Fibroblast of lung (primary cell): ENCODE results near the gene HNRNPLL. TPM values are rescaled to one million over a fixed set of nuclear protein-coding genes. Genes with fewer than 3 reads are reported as not detected.

Experiments used
- DNase-seq, 2 donors: peaks; one replicate each; pipeline versions ENCODE4 v3.0.0 to v3.0.0-alpha.2; 2010; ENCODE audit warnings: low read depth in 2 of 2
- H2AFZ ChIP-seq: 2 replicates; pipeline ENCODE4 v1.5.1; 2012; ENCODE audit warnings: low read length, control low read depth, inconsistent platforms
- H3K27ac ChIP-seq: 2 replicates; pipeline ENCODE4 v1.5.1; 2011; ENCODE audit warnings: low read length, control low read depth; ENCODE audit not compliant: insufficient read depth
- H3K27me3 ChIP-seq: 2 replicates; pipeline ENCODE4 v1.5.1; 2011; ENCODE audit warnings: mild to moderate bottlenecking, low read length; ENCODE audit not compliant: control insufficient read depth, insufficient read depth
- H3K36me3 ChIP-seq: 2 replicates; pipeline ENCODE4 v1.5.1; 2011; ENCODE audit warnings: low read length; ENCODE audit not compliant: control insufficient read depth, insufficient read depth
- H3K4me1 ChIP-seq: 2 replicates; pipeline ENCODE4 v1.5.1; 2011; ENCODE audit warnings: low read length; ENCODE audit not compliant: control insufficient read depth, insufficient read depth; ENCODE audit errors: extremely low read depth
- H3K4me2 ChIP-seq: 2 replicates; pipeline ENCODE4 v1.5.1; 2011; ENCODE audit warnings: low read length, control low read depth; ENCODE audit not compliant: insufficient read depth; ENCODE audit errors: extremely low read depth
- H3K4me3 ChIP-seq, 4 experiments: fragments of 200-600 bp in 1 of 4; sonication (generic) in 1 of 4; replicated peaks in 1 of 4; 2 replicates each; pipeline ENCODE4 v1.5.1; 2011 to 2016; ENCODE audit warnings: low read length in 4 of 4, low read depth in 3 of 4, mild to moderate bottlenecking in 3 of 4, control low read depth in 2 of 4, inconsistent platforms in 1 of 4, mixed read lengths in 1 of 4; ENCODE audit not compliant: insufficient read depth in 1 of 4; ENCODE audit errors: control extremely low read depth in 1 of 4
- H3K79me2 ChIP-seq: 2 replicates; pipeline ENCODE4 v1.5.1; 2012; ENCODE audit warnings: mild to moderate bottlenecking, low read length, inconsistent platforms; ENCODE audit not compliant: control insufficient read depth, insufficient read depth
- H3K9ac ChIP-seq: 2 replicates; pipeline ENCODE4 v1.5.1; 2011; ENCODE audit warnings: mild to moderate bottlenecking, low read length, control low read depth; ENCODE audit not compliant: insufficient read depth
- H3K9me3 ChIP-seq: 2 replicates; pipeline ENCODE4 v1.5.1; 2012; ENCODE audit warnings: low read depth, low read length; ENCODE audit not compliant: control insufficient read depth, insufficient read depth
- H4K20me1 ChIP-seq: 2 replicates; pipeline ENCODE4 v1.5.1; 2011; ENCODE audit warnings: low read length; ENCODE audit not compliant: control insufficient read depth, insufficient read depth; ENCODE audit errors: extremely low read depth
- CTCF ChIP-seq, 2 donors: IDR thresholded peaks in 1 of 2; conservative IDR thresholded peaks in 1 of 2; 1 replicate in 1 of 2; 2 replicates in 1 of 2; pipeline ENCODE4 v1.5.1; 2011 to 2012; ENCODE audit warnings: low read length in 2 of 2, control low read depth in 1 of 2, inconsistent platforms in 1 of 2, low read depth in 1 of 2, mild to moderate bottlenecking in 1 of 2
- EZH2 ChIP-seq: IDR thresholded peaks from 2 replicates; pipeline ENCODE4 v1.5.1; 2012; ENCODE audit warnings: low read length, control low read depth, mild to moderate bottlenecking; ENCODE audit errors: missing control alignments
- polyA plus RNA-seq, 2 donors: library from polyadenylated mRNA; depleted of rRNA in 1 of 2; stranded (reverse) in 1 of 2; unstranded in 1 of 2; fragments of >200 nt; gene quantifications; 2 replicates each; pipeline ENCODE4 v1.2.1, GENCODE V29; 2011 to 2012; ENCODE audit warnings: missing spikeins in 1 of 2
- total RNA-seq: library from RNA; depleted of rRNA; stranded (reverse); fragments of >200 nt; gene quantifications from 2 replicates; pipeline ENCODE4 v1.2.1, GENCODE V29; 2014

HNRNPLL gene
- total and polyA plus RNA-seq, 2 donors (not counting 1 experiment from before 2014, with no cell fraction given) = 36.4 to 51.4 TPM

- Histone ChIP-seq H3K4me1 (peaks cover 14% of the 10 kb centered on the region), H4K20me1 (no peaks in the 10 kb centered on the region), H3K36me3 (no peaks in the 10 kb centered on the region), H3K4me3 (peak overlapping the region; percentile 72 to 88 (median 84)), H3K27ac (peak overlapping the region; percentile 95), H3K9ac (peak overlapping the region; percentile 48), H3K79me2 (peaks cover 70% of the 10 kb centered on the region), H3K27me3 (no peaks in the 10 kb centered on the region), H3K9me3 (no peaks in the 10 kb centered on the region), H3K4me2 (peak overlapping the region; percentile 88), H2AFZ (no peak overlapping the region)
- TF ChIP-seq CTCF (conservative IDR thresholded peaks at IDR 0.05 in 1 of 2, IDR thresholded peaks at IDR 0.05 in 1 of 2; ENCODE audit: low read depth in 1 of 2, low read length in 2 of 2) = no peak
- no peak for TF ChIP-seq EZH2
- peak in 1 of 2 donors; percentile 26 for DNase-seq
Observed at GRCh38 chr2:38600242-38600891, 2.4 kb downstream of the HNRNPLL start.

DNA sequence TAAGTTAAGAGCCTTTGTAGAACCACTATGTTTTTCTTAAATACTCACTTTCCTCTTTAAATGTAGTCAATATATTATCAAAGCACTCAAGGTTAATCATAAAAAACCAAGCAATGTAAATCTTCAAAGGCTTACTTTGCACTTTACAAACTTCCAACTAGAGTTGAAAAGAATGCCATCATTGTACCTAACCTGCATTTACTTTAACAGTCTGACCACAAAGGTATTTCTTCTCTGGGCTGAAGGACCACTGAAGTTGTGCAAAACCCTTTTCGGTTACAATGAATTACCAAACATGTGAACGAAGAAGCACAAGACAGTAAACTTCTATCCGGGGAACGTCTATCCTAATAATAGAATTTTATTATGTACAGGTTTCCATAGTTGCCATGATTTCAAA is 3.0 kb downstream of the HNRNPLL start:
- Histone ChIP-seq H4K20me1 (no peaks in the 10 kb centered on the region), H3K36me3 (no peaks in the 10 kb centered on the region), H3K27me3 (no peaks in the 10 kb centered on the region), H3K4me2 (peak overlapping the region; percentile 88), H3K27ac (peak overlapping the region; percentile 95), H3K9me3 (no peaks in the 10 kb centered on the region), H3K4me3 (peak overlapping the region; percentile 72 to 88 (median 84)), H3K4me1 (peaks cover 14% of the 10 kb centered on the region), H2AFZ (no peak overlapping the region), H3K9ac (no peak overlapping the region), H3K79me2 (peaks cover 76% of the 10 kb centered on the region)
- no peak for DNase-seq
- no peak for TF ChIP-seq CTCF (conservative IDR thresholded peaks at IDR 0.05 in 1 of 2, IDR thresholded peaks at IDR 0.05 in 1 of 2; ENCODE audit: low read depth in 1 of 2, low read length in 2 of 2)
- TF ChIP-seq EZH2 = no peak

DNA sequence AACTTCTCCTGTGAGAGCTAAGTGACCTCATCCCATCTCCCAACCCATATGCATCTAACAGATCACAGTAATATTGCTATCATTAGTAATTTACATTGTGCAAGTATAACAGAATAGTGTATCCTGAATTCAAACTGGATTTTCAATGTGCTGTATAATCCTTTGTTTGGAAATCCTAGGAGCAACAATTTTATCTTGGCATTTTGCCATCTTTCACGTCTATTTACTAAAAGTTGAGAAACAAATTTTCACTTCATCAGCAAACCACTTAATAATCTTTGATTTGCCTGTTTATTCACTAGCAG is 3.8 kb downstream of the HNRNPLL start:
- no peaks in the 10 kb centered on the region for H3K36me3 ChIP-seq
- H3K79me2 ChIP-seq = peaks cover 81% of the 10 kb centered on the region
- TF ChIP-seq CTCF (conservative IDR thresholded peaks at IDR 0.05 in 1 of 2, IDR thresholded peaks at IDR 0.05 in 1 of 2; ENCODE audit: low read depth in 1 of 2, low read length in 2 of 2) = no peak
- H3K27me3 ChIP-seq = no peaks in the 10 kb centered on the region
- H2AFZ ChIP-seq = no peak overlapping the region
- peak; percentile 30 to 44 for DNase-seq
- peaks cover 14% of the 10 kb centered on the region for H3K4me1 ChIP-seq
- no peaks in the 10 kb centered on the region for H3K9me3 ChIP-seq
- H4K20me1 ChIP-seq = no peaks in the 10 kb centered on the region
- H3K9ac ChIP-seq = no peak overlapping the region
- peak overlapping the region in 3 of 4 experiments; percentile 72 to 88 (median 81) for H3K4me3 ChIP-seq
- peak overlapping the region; percentile 95 for H3K27ac ChIP-seq
- peak overlapping the region; percentile 88 for H3K4me2 ChIP-seq
